Activated naive CD4-positive, alpha-beta T cell treated with anti-CD3 and anti-CD28 coated beads, Interleukin-2, amount 10 ng/mL, durations not matched to agents 7 days and 5 days (primary cell): Measurements from ENCODE around the gene MESP1.
"Not testable (repeated sequence)": the region's sequence is repeated elsewhere in the genome, so short reads cannot be mapped to it uniquely, and the experiment has no call there.

Experiments used
- CTCF ChIA-PET: fragments of 350-600 bp; sonication (Branson Sonifier 250); formaldehyde crosslinking; loops from one replicate; lab custom pipeline; 2021; ENCODE audit warnings: antibody characterized with exemption; lab: Charles Lee
- DNase-seq: peaks from one replicate; pipeline ENCODE4 v3.0.0-alpha.2; 2020
- H3K27ac Mint-ChIP-seq: one replicate; pipeline ENCODE4 v1.8.0; 2021; ENCODE audit warnings: mild to moderate bottlenecking, moderate library complexity, mixed read lengths
- H3K27me3 Mint-ChIP-seq: one replicate; pipeline ENCODE4 v1.8.0; 2021; ENCODE audit warnings: mild to moderate bottlenecking, mixed read lengths
- H3K36me3 Mint-ChIP-seq: one replicate; pipeline ENCODE4 v1.8.0; 2021; ENCODE audit warnings: mixed read lengths
- H3K4me1 Mint-ChIP-seq: one replicate; pipeline ENCODE4 v1.8.0; 2021; ENCODE audit warnings: mixed read lengths
- H3K4me3 Mint-ChIP-seq: one replicate; pipeline ENCODE4 v1.8.0; 2021; ENCODE audit warnings: mild to moderate bottlenecking, moderate library complexity, mixed read lengths
- H3K9me3 Mint-ChIP-seq: one replicate; pipeline ENCODE4 v1.8.0; 2021; ENCODE audit warnings: mixed read lengths

The MESP1 gene, protein sequence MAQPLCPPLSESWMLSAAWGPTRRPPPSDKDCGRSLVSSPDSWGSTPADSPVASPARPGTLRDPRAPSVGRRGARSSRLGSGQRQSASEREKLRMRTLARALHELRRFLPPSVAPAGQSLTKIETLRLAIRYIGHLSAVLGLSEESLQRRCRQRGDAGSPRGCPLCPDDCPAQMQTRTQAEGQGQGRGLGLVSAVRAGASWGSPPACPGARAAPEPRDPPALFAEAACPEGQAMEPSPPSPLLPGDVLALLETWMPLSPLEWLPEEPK

DNA sequence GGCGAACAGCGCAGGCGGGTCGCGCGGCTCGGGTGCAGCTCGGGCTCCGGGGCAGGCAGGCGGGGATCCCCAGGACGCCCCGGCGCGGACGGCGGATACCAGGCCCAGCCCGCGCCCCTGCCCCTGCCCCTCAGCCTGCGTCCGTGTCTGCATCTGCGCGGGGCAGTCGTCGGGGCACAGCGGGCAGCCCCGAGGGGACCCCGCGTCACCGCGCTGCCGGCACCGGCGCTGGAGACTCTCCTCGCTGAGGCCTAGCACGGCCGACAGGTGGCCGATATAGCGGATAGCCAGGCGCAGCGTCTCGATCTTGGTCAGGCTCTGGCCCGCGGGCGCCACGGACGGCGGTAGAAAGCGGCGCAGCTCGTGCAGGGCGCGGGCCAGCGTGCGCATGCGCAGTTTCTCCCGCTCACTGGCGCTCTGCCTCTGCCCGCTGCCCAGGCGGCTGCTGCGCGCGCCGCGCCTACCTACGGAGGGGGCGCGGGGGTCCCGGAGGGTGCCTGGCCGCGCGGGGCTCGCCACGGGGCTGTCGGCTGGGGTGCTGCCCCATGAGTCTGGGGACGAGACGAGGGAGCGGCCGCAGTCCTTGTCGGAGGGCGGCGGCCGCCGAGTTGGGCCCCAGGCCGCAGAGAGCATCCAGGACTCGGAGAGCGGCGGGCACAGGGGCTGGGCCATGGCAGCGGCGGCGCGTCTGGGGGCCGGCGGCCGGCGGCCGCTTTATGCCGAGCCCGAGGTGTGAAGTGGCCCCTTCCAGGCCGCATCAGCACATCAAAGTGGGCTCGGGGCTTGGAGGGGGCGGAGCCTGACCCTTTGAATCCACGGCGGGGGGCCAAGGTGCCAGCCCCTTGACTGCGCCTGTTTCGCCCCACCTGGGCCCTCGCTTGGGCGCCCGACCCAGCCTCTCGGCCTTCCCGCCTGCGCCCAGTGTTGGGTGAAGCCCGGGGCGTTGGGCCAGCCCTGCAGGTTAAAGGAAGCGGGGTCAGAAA, at the start of gene MESP1:
TSS of gene MESP1 (minus strand) at position 690 of the 983 bp plus-strand sequence. CDS start at position 672, 18 bp downstream.
- DNase-seq = peak; percentile 91
- Mint-ChIP-seq H3K9me3 (no peaks in the 10 kb centered on the region), H3K4me1 (peaks cover 6% of the 10 kb centered on the region), H3K27ac (no peak within 1 kb of the TSS), H3K36me3 (no peaks in the 10 kb centered on the region), H3K4me3 (peak within 1 kb of the TSS; percentile 72), H3K27me3 (peaks cover 64% of the 10 kb centered on the region)
- CTCF ChIA-PET = interaction anchor here (1.2 to 1.7 kb wide), 4 partner anchors 10 to 126 kb away, joined by 5 to 7 read pairs (median 6); no protein-coding TSS in a partner anchor

DNA sequence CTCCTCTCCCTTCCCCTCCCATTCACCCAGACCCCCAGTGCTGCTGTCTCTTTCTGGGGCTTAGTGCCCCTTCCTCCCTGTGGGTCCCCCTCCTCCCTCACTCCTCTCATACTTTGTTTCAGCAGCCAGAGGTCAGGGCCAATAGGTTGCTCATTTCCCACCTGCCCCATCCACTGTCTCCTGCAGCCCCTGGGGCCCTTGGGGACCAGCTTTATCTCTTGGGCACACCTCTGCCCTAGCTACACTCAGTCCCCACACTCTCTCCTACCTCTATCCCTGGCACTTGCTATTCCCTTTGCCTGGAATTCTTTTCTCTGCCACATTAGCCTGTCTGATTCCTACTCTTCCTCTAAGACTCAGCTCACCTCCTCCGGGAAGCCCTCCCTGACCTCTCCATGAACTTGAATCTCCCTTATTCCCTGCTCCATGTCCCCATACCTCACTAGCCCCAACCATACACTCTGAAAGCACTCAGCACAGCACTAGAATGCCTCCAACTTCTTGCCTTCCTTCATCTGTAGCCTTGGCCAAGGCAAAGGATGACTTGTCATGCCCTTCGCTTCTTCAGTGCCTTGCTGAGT, 49.0 kb upstream of the MESP1 start:
- DNase-seq = no peak
- CTCF ChIA-PET = no interaction called here
- no peaks in the 10 kb centered on the region for H3K4me1 Mint-ChIP-seq
- H3K36me3 Mint-ChIP-seq = no peaks in the 10 kb centered on the region
- H3K4me3 Mint-ChIP-seq = no peak overlapping the region
- no peaks in the 10 kb centered on the region for H3K9me3 Mint-ChIP-seq
- peaks cover 26% of the 10 kb centered on the region for H3K27me3 Mint-ChIP-seq
- H3K27ac Mint-ChIP-seq = no peak overlapping the region

DNA sequence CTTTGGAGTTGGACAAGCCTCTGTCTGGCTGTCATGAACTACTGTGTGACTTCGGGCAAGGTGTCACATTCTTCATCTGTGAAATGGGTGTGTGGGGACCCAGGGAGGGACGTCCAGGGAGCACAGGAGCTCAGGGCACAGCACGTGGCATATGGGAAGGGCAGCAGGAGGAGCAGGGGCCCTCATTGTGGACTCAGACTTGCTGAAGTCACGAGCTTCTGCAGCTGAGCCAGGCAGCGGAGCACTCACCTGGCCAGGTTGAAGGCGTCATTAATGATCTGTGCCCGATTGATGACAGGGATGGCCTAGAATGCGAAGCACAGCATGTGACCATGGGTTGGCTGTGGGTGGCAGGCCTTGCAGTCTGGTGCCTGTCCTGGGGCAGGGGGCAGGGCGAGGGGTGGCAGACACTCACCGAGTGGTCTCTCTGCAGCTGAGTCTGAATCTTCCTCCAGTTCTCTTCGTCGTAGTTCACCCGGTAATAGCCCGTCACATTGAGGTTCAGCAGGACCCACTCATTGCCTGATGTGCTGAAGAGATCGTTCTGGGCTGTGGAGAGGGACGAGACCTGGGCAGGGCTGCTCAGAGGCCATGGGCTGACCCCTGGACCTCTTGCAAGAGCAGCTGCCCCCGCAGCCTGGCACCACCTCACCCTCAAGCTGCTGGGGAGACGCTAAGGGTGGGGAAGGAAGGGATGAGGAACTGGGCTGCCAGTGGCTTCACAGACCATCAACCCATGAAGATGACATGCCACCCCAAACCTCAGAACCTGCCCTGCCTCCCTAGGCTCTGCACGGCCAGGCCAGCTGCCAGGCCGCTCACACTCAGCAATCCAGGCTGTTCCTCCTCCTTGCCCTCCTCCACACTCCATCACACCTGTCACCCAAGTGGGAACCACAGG, 48.2 kb upstream of the MESP1 start:
- Mint-ChIP-seq H3K4me1 (no peaks in the 10 kb centered on the region), H3K4me3 (no peak overlapping the region), H3K9me3 (no peaks in the 10 kb centered on the region), H3K27me3 (peaks cover 32% of the 10 kb centered on the region), H3K36me3 (no peaks in the 10 kb centered on the region), H3K27ac (no peak overlapping the region)
- DNase-seq = no peak
- CTCF ChIA-PET = no interaction called here

DNA sequence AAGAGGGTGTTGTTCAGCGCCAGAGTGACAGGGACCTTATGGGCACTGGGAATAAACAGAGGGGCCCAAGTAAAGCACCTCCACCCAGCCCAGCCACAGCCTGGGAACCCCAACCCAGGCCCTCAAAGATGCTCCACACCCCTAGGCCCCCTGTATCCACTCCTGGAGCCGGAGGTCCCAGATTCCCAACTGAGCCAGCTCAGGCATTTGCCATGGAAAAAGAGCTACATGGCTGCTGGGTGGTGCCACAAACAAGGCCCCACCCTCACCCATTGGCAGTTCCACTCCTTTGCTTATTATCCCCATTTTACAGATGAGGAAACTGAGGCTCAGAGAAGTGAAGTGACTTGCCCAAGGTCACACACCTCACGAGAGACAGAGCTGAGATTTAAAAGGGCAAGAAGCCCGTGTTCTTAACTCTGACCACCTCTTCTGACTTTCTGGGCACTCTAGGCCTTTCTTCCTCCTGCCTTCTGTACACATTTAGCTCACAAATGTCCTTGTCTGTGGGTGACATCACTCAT, 46.7 kb upstream of the MESP1 start:
- no peak overlapping the region for H3K27ac Mint-ChIP-seq
- no peaks in the 10 kb centered on the region for H3K9me3 Mint-ChIP-seq
- H3K27me3 Mint-ChIP-seq = peaks cover 32% of the 10 kb centered on the region
- no peak overlapping the region for H3K4me3 Mint-ChIP-seq
- no peak for DNase-seq
- no peaks in the 10 kb centered on the region for H3K36me3 Mint-ChIP-seq
- CTCF ChIA-PET = interaction anchor here (0.8 kb wide), 1 partner anchor 37 kb away, joined by 3 read pairs; no protein-coding TSS in a partner anchor
- H3K4me1 Mint-ChIP-seq = no peaks in the 10 kb centered on the region

DNA sequence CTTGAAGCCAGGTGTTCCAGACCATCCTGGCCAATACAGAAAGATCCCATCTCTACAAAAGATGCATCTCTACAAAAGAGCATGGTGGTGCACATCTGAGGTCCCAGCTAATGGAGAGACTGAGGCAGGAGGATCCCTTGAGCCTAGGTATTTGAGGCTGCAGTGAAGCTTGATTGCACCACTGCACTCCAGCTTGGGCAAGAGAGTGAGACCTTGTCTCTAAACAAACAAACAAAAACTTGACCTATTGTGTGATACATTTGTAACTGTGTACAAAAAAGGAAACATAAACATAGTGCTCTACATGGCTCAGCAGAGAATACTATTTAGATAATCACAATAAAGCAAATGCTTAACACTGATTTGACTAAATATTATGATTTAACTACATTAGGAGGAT, 44.9 kb upstream of the MESP1 start:
- no peaks in the 10 kb centered on the region for H3K9me3 Mint-ChIP-seq
- H3K36me3 Mint-ChIP-seq = no peaks in the 10 kb centered on the region
- peaks cover 28% of the 10 kb centered on the region for H3K27me3 Mint-ChIP-seq
- H3K27ac Mint-ChIP-seq = no peak overlapping the region
- no peak overlapping the region for H3K4me3 Mint-ChIP-seq
- DNase-seq = no peak
- CTCF ChIA-PET = no interaction called here
- no peaks in the 10 kb centered on the region for H3K4me1 Mint-ChIP-seq

GRCh38 chr15:89794627-89795241, 43.7 kb upstream of the MESP1 start:
- H3K36me3 Mint-ChIP-seq = no peaks in the 10 kb centered on the region
- CTCF ChIA-PET = no interaction called here
- DNase-seq = no peak
- H3K4me3 Mint-ChIP-seq = no peak overlapping the region
- no peaks in the 10 kb centered on the region for H3K4me1 Mint-ChIP-seq
- peaks cover 28% of the 10 kb centered on the region for H3K27me3 Mint-ChIP-seq
- H3K27ac Mint-ChIP-seq = no peak overlapping the region
- H3K9me3 Mint-ChIP-seq = no peaks in the 10 kb centered on the region

DNA sequence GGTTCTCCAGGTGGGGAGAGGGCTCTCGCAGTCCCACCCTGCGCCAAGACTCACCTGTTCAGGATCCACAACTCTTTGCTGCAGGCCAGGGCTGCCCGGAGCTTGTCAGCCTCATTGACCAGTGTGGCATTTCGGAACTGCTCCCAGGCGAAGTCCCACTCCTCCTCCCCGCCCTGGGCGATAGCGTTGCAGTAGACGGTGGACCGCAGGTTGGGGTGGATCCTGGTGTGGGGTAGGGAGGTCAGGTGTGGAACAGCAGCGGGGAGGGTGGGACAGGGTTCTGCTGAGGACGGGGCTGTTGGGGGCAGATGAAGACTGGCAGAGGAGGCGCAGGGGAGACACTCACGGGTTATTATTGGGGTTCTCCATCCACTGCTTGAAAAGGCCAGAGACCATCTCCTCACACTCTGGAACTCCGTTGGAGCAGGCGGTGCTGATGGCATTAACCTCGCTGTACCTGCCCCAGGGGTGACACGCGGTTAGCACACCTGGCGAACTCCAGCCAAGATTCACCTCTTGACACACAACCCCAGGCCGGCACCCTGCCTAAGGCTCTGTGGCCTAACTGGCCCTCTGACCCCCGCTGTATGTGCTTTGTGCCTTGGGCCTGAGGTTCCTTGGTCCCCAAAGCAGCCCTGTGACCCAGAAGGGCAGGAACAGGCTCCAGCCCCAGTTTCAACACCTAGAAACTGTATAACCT, 41.2 kb upstream of the MESP1 start:
- peak; percentile 9 for DNase-seq
- Mint-ChIP-seq H3K4me1 (no peaks in the 10 kb centered on the region), H3K9me3 (peaks cover 7% of the 10 kb centered on the region), H3K27ac (no peak overlapping the region), H3K4me3 (no peak overlapping the region), H3K27me3 (peaks cover 21% of the 10 kb centered on the region), H3K36me3 (no peaks in the 10 kb centered on the region)
- CTCF ChIA-PET = interaction anchor here (1.2 kb wide), 1 partner anchor 55 kb away, joined by 3 read pairs; no protein-coding TSS in a partner anchor

DNA sequence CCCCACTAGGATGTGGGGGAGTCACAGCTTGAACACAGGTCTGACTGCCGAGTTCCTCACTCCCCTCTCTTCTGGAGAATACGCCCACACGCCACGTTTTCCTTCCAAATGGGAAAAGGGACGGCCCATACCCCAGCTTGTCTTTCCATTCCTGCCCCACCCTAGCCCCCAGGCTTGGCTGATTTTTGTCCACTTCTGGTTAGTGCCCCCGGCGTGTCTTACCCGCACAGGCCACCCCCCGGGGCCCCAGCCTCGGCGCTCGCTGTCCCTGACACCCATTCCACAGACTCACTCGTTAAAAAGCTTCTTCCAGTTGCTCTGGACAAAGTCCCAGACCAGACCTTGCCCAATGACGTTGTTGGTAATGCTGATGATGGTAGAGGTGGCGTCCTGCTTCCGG, 39.6 kb upstream of the MESP1 start:
- no peak overlapping the region for H3K4me3 Mint-ChIP-seq
- H3K9me3 Mint-ChIP-seq = peaks cover 7% of the 10 kb centered on the region
- H3K36me3 Mint-ChIP-seq = no peaks in the 10 kb centered on the region
- H3K4me1 Mint-ChIP-seq = no peaks in the 10 kb centered on the region
- DNase-seq = peak; percentile 19
- H3K27ac Mint-ChIP-seq = no peak overlapping the region
- H3K27me3 Mint-ChIP-seq = peaks cover 13% of the 10 kb centered on the region
- CTCF ChIA-PET = no interaction called here

DNA sequence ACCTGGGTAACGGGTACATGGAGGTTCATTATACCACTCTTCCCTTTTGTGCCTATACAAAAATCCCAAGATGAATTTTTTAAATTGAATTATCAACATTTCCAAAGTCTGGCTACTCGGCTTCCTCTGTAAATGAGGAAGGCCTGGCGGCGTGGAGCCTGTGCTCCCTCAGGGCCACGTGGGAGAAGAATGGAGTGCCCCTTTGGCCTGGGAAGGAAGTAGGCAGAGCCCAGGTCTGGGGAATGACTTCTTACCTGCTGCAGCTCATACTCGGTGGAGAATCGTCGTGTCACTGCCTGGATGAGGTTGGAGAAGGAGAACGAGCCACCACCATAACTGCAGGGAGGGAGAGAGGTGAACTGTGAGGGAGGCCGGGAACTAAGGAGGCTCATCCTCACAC, 39.2 kb upstream of the MESP1 start:
- H3K4me1 Mint-ChIP-seq = no peaks in the 10 kb centered on the region
- peaks cover 7% of the 10 kb centered on the region for H3K9me3 Mint-ChIP-seq
- no peak overlapping the region for H3K27ac Mint-ChIP-seq
- no peak overlapping the region for H3K4me3 Mint-ChIP-seq
- H3K27me3 Mint-ChIP-seq = peaks cover 8% of the 10 kb centered on the region
- CTCF ChIA-PET = no interaction called here
- no peaks in the 10 kb centered on the region for H3K36me3 Mint-ChIP-seq
- no peak for DNase-seq

DNA sequence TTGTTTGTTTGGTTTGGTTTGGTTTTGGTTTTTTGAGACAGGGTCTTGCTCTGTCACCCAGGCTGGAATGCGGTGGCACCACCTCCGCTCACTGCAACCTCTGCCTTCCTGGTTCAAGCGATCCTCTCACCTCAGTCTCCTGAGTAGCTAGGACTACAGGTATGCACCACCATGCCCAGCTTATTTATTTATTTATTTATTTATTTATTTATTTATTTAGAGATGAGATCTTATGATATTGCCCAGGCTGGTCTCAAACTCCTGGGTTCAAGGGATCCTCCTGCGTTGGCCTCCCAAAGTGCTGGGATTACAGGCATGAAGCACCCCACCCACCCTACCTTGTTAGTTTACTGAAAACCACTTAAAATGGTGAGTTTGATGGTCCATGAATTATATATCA, 37.5 kb upstream of the MESP1 start:
- not testable (repeated sequence) for H3K27ac Mint-ChIP-seq, H3K36me3 Mint-ChIP-seq, H3K4me1 Mint-ChIP-seq, H3K27me3 Mint-ChIP-seq, H3K4me3 Mint-ChIP-seq, H3K9me3 Mint-ChIP-seq, DNase-seq
- CTCF ChIA-PET = interaction anchor here (0.9 kb wide), 1 partner anchor 28 kb away, joined by 3 read pairs; no protein-coding TSS in a partner anchor

GRCh38 chr15:89787944-89788343, 36.9 kb upstream of the MESP1 start:
- H3K4me3 Mint-ChIP-seq = no peak overlapping the region
- H3K27ac Mint-ChIP-seq = no peak overlapping the region
- H3K36me3 Mint-ChIP-seq = no peaks in the 10 kb centered on the region
- no peaks in the 10 kb centered on the region for H3K27me3 Mint-ChIP-seq
- CTCF ChIA-PET = interaction anchor here (0.9 kb wide), 1 partner anchor 27 kb away, joined by 3 read pairs; no protein-coding TSS in a partner anchor
- peaks cover 7% of the 10 kb centered on the region for H3K9me3 Mint-ChIP-seq
- no peaks in the 10 kb centered on the region for H3K4me1 Mint-ChIP-seq
- no peak for DNase-seq

DNA sequence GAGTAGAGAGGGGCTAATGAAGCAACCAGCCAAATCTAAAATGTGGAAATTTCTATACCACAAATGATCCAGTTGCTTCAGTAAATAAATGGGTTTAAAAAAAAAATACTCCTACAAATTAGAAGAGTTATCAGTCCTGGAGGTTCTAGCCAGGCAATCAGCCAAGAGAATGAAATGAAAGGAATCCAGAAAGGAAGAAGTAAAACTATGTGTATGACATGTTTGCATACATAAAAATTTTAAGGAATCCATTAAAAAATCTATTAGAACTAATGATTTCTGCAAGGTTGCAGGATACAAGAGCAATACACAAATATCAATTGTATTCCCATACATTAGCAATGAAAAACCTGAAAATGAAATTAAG, 34.7 kb upstream of the MESP1 start:
- CTCF ChIA-PET = no interaction called here

More for the DNA sequence above, 34.7 kb upstream of the MESP1 start:
- peaks cover 5% of the 10 kb centered on the region for H3K4me1 Mint-ChIP-seq
- H3K9me3 Mint-ChIP-seq = peaks cover 7% of the 10 kb centered on the region
- H3K4me3 Mint-ChIP-seq = no peak overlapping the region
- DNase-seq = no peak
- no peaks in the 10 kb centered on the region for H3K36me3 Mint-ChIP-seq
- H3K27ac Mint-ChIP-seq = no peak overlapping the region
- peaks cover 10% of the 10 kb centered on the region for H3K27me3 Mint-ChIP-seq
